B cell (primary cell): Measurements from ENCODE around the gene TPSG1.

Experiments used
- EZH2 ChIP-seq: IDR thresholded peaks from 2 replicates; pipeline ENCODE4 v1.6.1; 2012; ENCODE audit warnings: borderline replicate concordance, low read depth, mild to moderate bottlenecking, moderate library complexity, low read length; ENCODE audit not compliant: insufficient read depth, poor library complexity, severe bottlenecking
- TF ChIP-seq, protein P1 (sequence below): fragments of 200-600 bp; IDR thresholded peaks from one replicate; pipeline ENCODE4 v1.8.0; 2022; ENCODE audit warnings: antibody characterized with exemption, mild to moderate bottlenecking

DNA sequence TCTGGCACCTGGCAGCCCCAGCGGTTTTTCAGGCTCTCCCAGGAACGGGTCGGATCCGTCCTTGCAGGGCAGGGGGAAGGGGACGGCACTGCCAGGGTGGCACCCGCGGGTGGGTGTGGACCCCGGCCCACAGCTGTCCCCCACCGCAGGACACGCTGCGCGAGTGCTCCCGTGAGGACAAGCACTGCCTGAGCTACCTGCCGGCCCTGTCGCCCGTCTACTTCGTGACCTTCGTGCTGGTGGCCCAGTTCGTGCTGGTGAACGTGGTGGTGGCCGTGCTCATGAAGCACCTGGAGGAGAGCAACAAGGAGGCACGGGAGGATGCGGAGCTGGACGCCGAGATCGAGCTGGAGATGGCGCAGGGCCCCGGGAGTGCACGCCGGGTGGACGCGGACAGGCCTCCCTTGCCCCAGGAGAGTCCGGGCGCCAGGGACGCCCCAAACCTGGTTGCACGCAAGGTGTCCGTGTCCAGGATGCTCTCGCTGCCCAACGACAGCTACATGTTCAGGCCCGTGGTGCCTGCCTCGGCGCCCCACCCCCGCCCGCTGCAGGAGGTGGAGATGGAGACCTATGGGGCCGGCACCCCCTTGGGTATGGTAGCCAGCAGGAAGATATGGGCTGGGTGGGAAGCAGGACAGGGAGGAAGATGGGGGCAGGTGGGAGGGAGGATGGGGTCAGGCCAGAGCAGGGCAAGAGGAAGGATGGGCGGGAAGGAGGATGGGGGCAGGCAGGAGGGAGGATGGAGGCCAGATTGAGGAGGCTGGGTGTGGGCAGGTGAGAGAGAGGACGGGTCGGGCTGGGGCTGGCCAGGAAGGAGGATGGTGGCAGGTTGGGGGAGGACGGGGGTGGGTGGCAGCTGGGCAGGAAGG is 6.8 kb downstream of the TPSG1 start:
- TF ChIP-seq, protein P1, sequence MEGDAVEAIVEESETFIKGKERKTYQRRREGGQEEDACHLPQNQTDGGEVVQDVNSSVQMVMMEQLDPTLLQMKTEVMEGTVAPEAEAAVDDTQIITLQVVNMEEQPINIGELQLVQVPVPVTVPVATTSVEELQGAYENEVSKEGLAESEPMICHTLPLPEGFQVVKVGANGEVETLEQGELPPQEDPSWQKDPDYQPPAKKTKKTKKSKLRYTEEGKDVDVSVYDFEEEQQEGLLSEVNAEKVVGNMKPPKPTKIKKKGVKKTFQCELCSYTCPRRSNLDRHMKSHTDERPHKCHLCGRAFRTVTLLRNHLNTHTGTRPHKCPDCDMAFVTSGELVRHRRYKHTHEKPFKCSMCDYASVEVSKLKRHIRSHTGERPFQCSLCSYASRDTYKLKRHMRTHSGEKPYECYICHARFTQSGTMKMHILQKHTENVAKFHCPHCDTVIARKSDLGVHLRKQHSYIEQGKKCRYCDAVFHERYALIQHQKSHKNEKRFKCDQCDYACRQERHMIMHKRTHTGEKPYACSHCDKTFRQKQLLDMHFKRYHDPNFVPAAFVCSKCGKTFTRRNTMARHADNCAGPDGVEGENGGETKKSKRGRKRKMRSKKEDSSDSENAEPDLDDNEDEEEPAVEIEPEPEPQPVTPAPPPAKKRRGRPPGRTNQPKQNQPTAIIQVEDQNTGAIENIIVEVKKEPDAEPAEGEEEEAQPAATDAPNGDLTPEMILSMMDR = no peak
- no peak for TF ChIP-seq EZH2
